ENCODE measurements around the gene B3GALT5.

Gene B3GALT5

GRCh38 chr21:39625211-39625895 lies 12.6 kb downstream of the B3GALT5 start:
- H3K4me3 ChIP-seq (ENCODE audit: low read depth, low read length): no peak overlapping the region
- TF ChIP-seq CTCF (IDR thresholded peaks at IDR 0.05; ENCODE audit: borderline replicate concordance, insufficient read depth, low read depth, low read length): no peak

- no peak for TF ChIP-seq CTCF (IDR thresholded peaks at IDR 0.05; ENCODE audit: borderline replicate concordance, insufficient read depth, low read depth, low read length)
- H3K4me3 ChIP-seq (ENCODE audit: low read depth, low read length): no peak overlapping the region
Observed at GRCh38 chr21:39628385-39628784, 15.6 kb downstream of the B3GALT5 start.

GRCh38 chr21:39630191-39630591 lies 17.5 kb downstream of the B3GALT5 start:
- TF ChIP-seq CTCF (IDR thresholded peaks at IDR 0.05; ENCODE audit: borderline replicate concordance, insufficient read depth, low read depth, low read length): no peak
- H3K4me3 ChIP-seq (ENCODE audit: low read depth, low read length): no peak overlapping the region

GRCh38 chr21:39630827-39631226 lies 18.1 kb downstream of the B3GALT5 start:
- no peak overlapping the region for H3K4me3 ChIP-seq (ENCODE audit: low read depth, low read length)
- TF ChIP-seq CTCF (IDR thresholded peaks at IDR 0.05; ENCODE audit: borderline replicate concordance, insufficient read depth, low read depth, low read length): no peak

GRCh38 chr21:39631842-39632562 lies 19.3 kb downstream of the B3GALT5 start:
- no peak overlapping the region for H3K4me3 ChIP-seq (ENCODE audit: low read depth, low read length)
- TF ChIP-seq CTCF (IDR thresholded peaks at IDR 0.05; ENCODE audit: borderline replicate concordance, insufficient read depth, low read depth, low read length): no peak

GRCh38 chr21:39632796-39633442 lies 20.2 kb downstream of the B3GALT5 start:
- no peak for TF ChIP-seq CTCF (IDR thresholded peaks at IDR 0.05; ENCODE audit: borderline replicate concordance, insufficient read depth, low read depth, low read length)

More at GRCh38 chr21:39632796-39633442, 20.2 kb downstream of the B3GALT5 start:
- H3K4me3 ChIP-seq (ENCODE audit: low read depth, low read length): no peak overlapping the region

Measured in GM12875 (cell line).